GM12875 (cell line): Measurements from ENCODE around the gene IGFBP5.

Source experiments
- H3K4me3 ChIP-seq: one replicate; pipeline ENCODE4 v1.5.1; 2011; ENCODE audit warnings: low read depth, low read length, control low read depth
- CTCF ChIP-seq: IDR thresholded peaks from 2 replicates; pipeline ENCODE4 v1.5.1; 2011; ENCODE audit warnings: low read depth, mild to moderate bottlenecking, control low read depth, inconsistent platforms, low read length, moderate library complexity, borderline replicate concordance; ENCODE audit not compliant: insufficient read depth

The IGFBP5 gene, protein sequence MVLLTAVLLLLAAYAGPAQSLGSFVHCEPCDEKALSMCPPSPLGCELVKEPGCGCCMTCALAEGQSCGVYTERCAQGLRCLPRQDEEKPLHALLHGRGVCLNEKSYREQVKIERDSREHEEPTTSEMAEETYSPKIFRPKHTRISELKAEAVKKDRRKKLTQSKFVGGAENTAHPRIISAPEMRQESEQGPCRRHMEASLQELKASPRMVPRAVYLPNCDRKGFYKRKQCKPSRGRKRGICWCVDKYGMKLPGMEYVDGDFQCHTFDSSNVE

GRCh38 chr2:216695401-216695821 lies at the start of gene IGFBP5:
IGFBP5 (minus strand) TSS chr2:216695549; CDS start chr2:216694775, 774 bp downstream.
- TF ChIP-seq CTCF: no peak
- no peak within 1 kb of the TSS for H3K4me3 ChIP-seq

DNA sequence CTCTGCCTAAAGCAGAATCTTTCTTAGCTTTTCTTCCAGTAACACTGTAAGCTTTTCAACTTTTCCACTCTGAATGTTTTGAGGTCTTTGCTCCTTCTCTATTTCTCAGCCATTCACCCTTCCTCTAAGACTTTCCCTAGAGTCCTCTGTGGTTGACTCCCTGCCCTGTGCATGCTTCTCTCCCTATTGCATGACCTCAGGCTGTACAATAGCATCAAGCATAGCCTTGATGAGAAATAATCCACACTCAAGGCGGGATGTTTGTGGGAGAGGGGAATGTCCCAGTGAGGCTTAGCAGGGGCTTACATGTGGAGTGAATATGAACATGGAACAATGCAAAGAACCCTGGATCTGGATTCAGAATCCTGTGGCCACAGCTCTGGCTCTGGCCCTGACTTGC lies 48.4 kb upstream of the IGFBP5 start:
- no peak for TF ChIP-seq CTCF
- no peak overlapping the region for H3K4me3 ChIP-seq

- H3K4me3 ChIP-seq: no peak overlapping the region
- TF ChIP-seq CTCF: no peak
Measured at GRCh38 chr2:216742411-216742810, 47.1 kb upstream of the IGFBP5 start.

GRCh38 chr2:216741223-216741593 lies 45.9 kb upstream of the IGFBP5 start:
- no peak overlapping the region for H3K4me3 ChIP-seq
- no peak for TF ChIP-seq CTCF

GRCh38 chr2:216740557-216741222 lies 45.3 kb upstream of the IGFBP5 start:
- no peak overlapping the region for H3K4me3 ChIP-seq
- TF ChIP-seq CTCF: no peak

DNA sequence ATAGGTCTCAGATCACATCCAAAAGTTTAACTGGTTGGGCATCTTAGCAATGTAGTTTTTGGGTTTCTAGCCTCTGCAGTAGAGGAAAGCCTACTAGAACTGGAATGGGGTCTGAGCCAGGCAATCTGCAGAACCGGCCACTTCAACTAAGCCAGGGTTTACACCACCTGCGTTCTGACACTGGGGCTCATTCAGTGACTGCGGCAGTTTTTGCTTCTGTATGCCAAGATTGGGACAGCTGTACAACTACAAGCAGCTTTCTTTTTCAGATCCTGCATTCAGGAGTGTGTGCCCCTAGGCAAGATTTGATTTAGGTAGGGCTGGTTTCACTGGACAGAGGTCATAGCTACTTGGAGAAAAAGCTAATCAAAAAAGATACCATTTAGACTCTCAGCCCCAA lies 43.7 kb upstream of the IGFBP5 start:
- no peak overlapping the region for H3K4me3 ChIP-seq
- no peak for TF ChIP-seq CTCF

GRCh38 chr2:216737676-216738075 lies 42.3 kb upstream of the IGFBP5 start:
- no peak overlapping the region for H3K4me3 ChIP-seq
- no peak for TF ChIP-seq CTCF
